HG02623 (cell line): ENCODE measurements around the gene PHYHD1.

Experiments
- ATAC-seq: cut with Tn5 transposase; IDR thresholded peaks from one replicate; pipeline ENCODE4 v1.9.1; 2021; ENCODE audit warnings: moderate library complexity; ENCODE audit not compliant: unreplicated experiment

PHYHD1 gene

DNA sequence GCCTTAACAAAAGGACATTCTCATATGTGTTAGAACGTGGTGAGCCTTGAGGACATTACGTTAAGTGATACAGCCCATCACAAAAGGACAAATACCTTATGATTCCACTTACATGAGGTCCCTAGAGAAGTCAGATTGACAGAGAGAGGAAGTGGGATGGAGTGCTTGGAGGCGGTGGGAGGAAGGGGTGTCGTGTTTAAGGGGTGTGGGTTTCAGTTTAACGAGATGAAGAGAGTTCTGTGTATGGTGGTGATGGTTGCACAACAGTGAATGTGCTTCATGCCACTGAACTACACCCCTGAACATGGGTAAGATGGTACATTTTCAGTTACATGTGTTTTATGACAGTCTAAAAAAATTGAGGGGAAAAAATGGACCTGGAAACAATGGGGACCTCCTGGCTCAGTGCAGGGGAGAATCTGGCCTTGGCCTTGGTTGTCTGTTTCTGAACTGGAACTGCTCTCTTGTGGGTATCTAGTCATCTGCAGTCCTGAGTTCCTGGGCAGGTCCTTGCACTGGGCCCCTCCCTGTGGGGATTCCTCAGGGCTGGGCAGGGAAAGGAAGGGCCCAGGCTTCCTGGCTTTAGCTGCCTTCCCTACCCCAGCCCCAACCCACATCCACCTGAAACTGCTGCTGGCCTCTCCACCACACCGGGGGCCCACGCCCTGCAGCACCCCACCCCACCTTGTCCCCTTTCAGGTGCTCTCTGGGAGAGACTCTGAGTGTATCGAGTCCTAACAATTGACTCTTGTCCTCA lies 21.0 kb upstream of the PHYHD1 start:
- no peak for ATAC-seq

DNA sequence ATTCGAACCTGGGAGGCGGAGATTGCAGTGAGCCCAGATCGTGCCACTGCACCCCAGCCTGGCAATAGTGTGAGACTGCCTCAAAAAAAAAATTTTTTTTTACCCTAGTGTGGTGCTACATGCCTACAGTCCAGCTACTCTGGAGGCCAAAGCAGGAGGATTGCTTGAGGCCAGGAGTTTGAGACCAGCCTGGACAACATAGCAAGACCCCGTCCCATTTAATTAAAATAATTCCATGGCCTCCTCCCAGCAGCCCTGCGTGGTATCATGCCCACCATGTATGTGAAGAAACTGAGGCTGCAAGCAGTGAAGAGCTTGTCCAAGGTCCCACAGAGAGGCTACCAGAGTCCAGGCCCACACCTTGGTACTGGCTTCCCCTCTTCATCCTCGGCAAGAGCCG lies 19.4 kb upstream of the PHYHD1 start:
- no peak for ATAC-seq

DNA sequence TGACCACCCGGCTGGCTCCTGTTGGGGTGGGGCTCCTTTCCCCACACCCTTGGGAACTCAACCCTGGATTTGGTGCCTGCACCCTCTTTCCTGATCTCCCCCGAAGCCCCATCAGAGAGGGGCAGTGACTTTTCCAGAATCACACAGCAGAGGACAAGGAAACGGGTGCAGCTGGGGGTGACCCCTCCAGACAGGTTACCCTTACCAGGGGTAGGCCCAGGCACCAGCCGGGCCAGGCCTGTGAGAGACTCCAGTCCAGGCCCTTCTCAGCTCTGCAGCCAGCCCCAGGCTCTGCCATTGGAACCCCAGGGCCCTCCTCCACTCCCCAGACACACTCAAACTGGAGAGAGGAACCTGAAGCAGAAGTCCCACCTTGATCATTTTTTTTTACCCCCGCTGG lies 19.0 kb upstream of the PHYHD1 start:
- ATAC-seq, result no peak

DNA sequence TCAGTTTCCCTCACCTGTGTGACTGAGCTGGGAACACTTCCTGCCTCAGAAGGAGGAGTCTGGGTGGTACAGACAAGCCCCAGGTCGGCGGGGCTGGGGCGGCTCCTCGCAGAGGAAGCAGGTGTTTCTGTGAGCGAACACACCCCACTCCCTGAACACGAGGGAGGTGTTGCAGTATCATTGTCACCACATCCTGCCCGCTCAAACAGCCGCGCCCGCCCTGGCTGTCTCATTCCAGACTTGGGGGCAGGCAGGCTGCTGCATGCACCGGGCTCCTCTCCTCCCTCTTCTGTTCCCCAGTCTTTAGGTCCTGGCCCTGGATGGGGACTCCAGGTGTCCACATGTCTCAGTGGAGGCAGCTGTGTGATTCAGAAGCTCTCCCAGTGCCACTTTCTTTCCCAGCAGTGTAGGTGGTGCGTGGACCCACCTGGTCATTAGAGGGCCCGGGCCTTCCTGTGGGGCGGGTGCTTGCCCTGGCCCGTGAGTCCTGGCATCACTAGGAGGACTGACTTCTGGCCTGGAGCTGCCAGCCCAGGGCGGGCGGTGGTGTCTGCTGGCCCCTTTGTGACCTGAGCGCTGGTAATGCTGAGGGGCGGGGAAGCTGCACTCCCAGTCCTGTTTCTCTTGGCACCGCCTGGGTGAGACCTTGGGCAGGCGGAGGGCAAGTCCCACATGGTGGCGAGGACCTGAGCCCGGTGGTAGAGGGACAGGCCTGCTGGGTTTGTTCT lies 18.3 kb upstream of the PHYHD1 start:
- peak; percentile 72 for ATAC-seq

DNA sequence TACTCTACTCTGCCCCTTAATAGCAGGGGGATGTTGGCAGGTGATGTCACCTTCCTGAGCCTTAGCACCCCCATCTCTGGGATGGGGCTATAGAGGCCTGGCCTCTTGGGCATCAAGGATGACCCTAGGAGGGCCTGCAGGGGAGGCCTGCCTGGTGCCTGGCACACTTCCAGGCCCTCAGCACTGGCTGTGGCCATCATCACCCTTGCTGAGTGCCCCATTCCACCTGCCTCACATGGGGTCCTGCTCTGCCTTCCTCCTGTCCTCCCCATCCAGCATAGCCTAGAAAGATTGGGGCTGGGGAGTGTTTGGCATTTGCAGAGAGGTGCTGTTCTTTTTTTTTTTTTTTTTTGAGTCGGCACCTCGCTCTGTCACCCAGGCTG lies 17.7 kb upstream of the PHYHD1 start:
- ATAC-seq, result no peak

DNA sequence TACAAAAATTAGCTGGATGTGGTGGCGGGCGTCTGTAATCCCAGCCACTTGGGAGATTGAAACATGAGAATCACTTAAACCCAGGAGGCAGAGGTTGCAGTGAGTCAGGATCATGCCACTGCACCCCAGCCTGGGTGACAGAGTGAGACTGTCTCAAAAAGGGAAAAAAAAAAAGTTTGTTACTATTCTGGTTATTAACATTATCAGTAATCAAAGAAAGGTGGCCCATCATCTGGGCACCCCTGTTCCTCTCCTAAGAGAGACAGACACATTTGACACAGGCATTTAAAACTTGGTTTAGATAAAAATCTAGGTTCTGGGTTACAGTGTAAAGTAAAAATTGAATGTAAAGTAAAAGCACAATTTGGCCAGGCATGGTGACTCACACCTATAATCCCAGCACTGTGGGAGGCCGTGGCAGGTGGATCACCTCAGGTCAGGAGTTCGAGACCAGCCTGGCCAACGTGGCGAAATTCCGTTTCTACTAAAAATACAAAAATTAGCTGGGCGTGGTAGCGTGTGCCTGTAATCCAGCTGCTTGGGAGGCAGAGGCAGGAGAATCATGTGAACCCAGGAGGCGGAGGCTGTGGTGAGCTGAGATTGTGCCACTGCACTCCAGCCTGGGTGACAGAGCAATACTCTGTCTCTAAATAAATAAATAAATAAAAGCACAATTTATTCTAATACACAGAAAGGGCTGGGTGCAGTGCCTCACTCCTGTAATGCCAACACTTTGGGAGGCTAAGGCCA lies 16.7 kb upstream of the PHYHD1 start:
- no peak for ATAC-seq

DNA sequence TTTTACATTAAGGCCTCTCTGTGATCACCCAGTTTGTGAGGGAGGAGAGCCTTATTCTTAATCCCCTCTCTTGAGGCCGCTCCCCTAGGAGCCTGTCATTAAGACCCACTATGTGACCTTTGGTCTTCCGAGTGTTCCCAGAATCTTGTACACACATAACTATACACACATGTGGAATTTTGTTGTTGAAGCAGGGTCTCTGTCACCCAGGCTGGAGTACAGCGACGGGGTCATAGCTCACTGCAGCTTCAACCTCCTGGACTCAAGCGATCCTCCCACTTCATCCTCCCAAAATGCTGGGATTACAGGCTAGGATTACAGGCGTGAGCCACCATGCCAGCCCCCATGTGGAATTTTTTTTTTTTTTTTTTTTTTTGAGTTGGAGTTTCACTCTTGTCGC lies 14.8 kb upstream of the PHYHD1 start:
- ATAC-seq, result no peak

DNA sequence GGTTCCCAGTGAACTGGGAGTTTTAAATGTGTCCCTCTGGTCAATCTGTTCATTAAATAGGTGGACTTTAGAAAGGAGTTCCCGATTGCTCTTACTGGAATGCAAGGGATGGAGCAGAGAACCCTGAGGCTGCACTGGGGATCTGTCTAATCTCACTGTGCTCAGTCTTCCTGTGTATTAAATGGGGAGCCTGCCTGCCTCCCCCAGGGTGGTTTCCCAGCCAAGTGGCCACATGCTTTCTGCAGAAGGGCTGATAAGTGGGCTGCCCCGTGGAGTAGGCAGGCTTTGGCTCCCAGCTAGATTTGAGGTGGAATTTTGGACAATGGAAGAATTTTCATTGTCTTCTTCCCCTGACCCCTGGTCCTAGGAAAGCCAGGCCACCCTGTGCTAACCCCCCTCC lies 14.0 kb upstream of the PHYHD1 start:
- no peak for ATAC-seq

DNA sequence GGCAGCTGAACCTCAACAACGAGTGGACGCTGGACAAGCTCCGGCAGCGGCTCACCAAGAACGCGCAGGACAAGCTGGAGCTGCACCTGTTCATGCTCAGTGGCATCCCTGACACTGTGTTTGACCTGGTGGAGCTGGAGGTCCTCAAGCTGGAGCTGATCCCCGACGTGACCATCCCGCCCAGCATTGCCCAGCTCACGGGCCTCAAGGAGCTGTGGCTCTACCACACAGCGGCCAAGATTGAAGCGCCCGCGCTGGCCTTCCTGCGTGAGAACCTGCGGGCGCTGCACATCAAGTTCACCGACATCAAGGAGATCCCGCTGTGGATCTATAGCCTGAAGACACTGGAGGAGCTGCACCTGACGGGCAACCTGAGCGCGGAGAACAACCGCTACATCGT lies 12.4 kb upstream of the PHYHD1 start:
- no peak for ATAC-seq

DNA sequence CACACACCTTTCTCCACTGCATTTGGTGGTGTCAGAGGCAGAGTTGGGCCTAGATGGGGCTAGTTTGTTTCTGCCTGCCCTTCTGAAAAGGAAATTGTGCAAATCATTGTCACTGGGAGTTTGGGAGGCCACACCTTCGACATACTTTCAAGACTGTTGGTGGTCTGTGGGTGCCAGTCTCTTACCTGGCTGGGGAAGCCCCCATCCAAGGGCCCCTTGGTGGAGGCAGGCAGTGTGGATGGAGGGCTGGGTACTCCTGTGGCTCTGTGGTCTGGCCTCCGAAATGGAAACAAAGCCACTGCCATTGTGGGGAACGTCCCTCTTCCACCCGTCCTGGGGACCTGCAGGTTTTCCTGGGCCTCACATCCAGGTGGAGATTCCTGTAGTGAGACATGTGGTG lies 10.9 kb upstream of the PHYHD1 start:
- no peak for ATAC-seq

DNA sequence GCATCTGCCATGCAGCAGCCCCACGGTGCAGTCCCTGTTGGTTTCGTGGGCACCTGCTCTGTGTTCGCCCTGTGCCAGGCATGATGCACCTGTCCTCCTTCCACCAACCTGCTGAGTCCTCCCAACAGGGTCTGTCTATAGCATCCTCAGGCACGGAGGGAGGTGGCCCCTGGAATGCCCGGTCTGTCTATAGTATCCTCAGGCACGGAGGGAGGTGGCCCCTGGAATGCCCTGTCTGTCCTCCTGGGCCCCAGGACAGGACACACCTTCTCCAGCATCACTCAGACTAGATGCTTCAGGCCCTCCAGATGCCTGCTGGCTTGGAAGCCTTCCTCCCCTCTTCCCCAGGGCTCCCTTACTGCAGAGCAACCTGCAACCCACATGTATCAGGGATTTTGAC lies 9.9 kb upstream of the PHYHD1 start:
- no peak for ATAC-seq

DNA sequence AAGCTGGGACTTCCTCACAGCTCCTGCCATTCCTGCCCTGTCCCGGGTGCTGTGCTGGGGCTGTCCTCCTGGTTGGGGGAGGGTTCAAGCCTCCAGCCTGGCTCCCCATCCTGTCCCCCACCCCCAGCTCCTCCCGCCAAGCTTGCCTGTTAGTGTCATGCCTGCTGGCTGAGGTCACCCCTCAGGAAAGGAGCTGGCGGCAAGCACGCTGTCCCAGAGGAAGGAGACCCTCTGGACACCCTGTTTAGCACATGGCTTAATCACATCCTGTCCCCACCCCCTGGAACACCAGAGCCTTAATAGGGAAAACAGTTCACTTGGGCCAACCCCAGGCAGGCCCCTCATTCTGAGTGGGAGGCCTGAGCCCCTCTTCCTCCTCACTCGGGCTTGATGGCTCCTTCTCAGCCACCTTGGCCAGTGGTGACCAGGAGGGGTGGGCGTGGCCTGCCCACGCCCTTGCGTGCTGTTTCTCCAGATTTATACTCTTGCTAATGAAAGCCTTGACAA lies 9.2 kb upstream of the PHYHD1 start:
- ATAC-seq, result no peak

DNA sequence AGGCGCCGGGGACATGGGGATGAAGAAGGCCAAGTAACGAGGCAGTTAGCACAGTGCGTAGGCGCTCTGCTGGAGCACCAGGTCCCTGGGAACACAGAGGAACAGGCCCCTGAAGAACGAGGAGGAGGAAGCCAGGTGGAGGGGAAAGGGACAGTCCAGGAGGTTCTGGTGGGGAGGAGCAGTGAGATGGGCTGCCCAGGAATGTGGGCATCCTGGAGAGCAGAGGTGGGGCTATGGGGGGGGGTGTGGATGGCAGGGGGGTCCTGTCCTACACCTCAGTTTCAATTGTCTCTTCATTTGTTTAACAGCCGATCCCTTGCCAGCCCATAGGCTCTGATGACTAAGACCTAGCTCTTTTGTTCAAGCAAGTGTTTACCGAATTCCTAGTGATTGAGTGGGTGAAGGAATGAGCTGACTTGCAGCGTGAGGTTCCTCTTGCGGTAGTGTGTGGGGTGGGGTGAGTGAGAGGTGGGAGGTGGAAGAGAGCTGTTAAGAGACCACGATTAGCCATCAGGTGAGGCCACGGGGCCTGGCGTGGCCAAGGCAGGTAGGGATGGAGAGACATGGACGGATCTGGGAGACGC lies 8.4 kb upstream of the PHYHD1 start:
- ATAC-seq, result no peak

DNA sequence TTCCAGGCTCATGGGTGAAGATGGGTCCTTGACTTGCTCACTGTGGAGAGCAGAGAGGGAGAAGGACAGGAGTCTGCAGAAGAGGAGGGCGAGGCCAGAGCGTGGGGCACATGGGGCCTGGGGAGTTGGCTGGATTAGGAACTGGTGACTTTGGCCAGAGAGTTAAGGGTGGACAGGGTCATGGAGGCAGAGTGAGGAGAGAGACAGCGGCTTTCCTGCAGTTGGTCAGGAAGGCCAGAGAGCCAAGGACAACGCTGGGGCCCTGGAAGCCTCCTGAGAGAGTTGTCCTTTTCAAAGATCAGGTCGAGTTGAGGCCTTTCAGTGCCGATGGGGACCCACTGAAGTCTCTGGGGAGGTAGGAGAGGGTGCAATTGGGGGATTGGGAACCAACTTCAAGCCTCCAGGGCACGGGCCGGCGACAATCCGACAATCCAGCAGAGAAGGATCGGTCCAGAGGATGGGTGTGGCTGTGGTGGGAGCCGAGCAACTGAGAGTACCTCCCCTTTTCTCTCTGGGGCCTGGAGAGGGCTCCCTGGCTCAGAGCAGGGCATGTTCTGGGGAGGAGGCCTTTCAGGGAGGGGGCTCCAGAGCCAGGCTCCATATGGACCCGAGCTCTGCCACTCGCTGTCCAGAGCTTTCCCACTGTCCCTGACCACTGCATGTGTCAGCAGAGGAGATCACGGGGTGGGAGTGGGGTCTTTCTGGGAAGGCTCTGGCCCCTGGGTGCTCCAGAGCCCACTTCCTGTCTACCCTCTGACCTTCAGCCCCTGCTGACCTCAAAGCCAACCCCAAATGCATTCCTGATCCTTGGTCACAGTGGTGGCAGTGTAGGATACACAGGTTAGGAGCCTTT lies 7.5 kb upstream of the PHYHD1 start:
- no peak for ATAC-seq

DNA sequence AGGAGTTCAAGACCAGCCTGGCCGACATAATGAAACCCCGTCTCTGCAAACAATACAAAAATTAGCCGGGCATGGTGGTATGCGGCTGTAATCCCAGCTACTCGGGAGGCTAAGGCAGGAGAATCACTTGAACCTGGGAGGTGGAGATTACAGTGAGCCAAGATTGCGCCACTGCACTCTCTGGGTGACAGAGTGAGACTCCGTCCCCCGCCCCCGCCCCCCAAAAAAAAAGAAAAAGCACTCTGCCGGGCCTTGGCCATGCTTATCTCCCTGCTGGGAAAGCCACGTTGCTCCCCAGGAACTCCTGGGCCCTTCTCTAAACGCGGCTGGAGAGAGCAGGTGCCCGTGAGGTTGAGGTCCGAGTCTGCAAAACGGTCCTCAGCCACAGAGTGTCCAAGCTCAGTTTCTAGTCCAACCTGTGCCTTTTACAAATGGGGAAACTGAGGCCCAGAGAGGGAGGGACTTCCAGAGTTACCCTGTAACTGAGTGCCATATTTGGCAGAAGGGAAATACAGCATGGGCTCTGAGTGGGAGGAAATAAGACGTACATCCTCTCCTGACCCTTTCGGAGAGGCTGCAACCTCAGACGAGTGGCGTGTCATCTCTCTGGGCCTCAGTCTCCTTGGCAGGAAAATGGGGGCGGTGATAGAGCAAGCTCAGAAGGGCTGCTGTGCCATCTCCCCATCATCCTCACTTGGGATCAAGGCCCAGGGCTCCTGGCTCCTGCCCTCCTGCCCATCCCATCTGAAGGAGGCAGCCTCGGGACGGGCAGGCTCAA lies 6.6 kb upstream of the PHYHD1 start:
- ATAC-seq, result no peak

DNA sequence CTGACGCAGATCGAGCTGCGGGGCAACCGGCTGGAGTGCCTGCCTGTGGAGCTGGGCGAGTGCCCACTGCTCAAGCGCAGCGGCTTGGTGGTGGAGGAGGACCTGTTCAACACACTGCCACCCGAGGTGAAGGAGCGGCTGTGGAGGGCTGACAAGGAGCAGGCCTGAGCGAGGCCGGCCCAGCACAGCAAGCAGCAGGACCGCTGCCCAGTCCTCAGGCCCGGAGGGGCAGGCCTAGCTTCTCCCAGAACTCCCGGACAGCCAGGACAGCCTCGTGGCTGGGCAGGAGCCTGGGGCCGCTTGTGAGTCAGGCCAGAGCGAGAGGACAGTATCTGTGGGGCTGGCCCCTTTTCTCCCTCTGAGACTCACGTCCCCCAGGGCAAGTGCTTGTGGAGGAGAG lies 4.6 kb upstream of the PHYHD1 start:
- ATAC-seq, result no peak

DNA sequence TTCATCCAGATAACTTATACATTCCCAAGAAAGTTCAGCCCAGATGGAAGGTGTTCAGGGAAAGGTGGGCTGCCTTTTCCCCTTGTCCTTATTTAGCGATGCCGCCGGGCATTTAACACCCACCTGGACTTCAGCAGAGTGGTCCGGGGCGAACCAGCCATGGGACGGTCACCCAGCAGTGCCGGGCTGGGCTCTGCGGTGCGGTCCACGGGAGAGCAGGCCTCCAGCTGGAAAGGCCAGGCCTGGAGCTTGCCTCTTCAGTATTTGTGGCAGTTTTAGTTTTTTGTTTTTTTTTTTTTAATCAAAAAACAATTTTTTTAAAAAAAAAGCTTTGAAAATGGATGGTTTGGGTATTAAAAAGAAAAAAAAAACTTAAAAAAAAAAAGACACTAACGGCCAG lies 4.0 kb upstream of the PHYHD1 start:
- no peak for ATAC-seq

DNA sequence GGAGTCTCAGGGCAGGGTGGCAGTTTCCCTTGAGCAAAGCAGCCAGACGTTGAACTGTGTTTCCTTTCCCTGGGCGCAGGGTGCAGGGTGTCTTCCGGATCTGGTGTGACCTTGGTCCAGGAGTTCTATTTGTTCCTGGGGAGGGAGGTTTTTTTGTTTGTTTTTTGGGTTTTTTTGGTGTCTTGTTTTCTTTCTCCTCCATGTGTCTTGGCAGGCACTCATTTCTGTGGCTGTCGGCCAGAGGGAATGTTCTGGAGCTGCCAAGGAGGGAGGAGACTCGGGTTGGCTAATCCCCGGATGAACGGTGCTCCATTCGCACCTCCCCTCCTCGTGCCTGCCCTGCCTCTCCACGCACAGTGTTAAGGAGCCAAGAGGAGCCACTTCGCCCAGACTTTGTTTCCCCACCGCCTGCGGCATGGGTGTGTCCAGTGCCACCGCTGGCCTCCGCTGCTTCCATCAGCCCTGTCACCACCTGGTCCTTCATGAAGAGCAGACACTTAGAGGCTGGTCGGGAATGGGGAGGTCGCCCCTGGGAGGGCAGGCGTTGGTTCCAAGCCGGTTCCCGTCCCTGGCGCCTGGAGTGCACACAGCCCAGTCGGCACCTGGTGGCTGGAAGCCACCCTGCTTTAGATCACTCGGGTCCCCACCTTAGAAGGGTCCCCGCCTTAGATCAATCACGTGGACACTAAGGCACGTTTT lies 3.5 kb upstream of the PHYHD1 start:
- no peak for ATAC-seq

DNA sequence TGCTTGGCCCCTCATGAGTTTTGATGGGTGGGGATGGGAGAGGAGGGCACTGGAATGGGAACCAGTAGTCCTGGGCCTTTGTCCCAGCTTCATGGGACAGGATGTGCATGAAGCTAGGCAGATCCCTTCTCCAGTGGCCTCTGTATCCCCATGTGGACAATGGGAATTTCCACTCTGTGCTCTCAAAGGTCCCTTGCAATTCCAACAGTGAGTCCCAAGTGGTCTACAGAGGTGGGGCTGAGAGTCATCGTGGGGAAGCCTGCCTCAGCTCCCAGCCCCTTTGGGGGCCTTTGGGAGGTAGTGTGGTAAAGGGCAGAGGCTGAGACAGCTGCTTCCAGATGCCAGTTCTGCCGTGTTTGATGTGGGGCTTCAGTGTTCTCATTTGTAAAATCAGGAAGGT lies 1.9 kb upstream of the PHYHD1 start:
- ATAC-seq, result no peak
